NCI-H524 (cell line): ENCODE results near the gene TFAP2E.

Experiments used
- DNase-seq, 2 experiments: peaks; one replicate each; lab custom pipeline; 2025; lab: John Stamatoyannopoulos, UW

TFAP2E gene

DNA sequence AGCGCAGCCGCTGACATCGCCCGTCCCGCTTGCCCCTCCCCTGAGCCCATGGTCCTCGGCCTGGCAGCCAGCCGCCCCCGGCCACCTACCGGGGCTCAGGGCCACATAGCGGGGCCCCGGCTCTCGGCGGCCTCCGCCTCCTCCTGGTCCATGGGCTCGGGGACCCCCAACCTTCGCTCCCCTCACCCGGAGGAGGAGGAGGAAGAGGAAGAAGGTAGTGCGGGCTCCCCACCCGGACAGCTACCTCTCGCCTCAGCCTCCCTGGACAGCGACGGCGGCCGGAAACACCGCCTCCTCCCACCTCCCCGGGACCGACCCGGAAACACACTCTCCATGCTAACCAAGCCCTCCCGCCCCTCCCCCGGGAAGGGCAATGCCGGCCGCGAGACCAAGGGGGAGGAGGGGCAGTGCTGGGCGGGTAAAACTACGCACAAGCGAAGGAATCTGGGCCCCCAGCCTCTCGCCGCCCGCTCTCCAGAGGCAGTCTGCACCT lies 15.9 kb upstream of the TFAP2E start, which contains the start of gene KIAA0319L:
Gene KIAA0319L (minus strand): TSS at position 286 of the 493 bp plus-strand sequence. CDS start 2,912 bp downstream, outside the sequence.
- peak in 1 of 2 experiments; percentile 85 for DNase-seq

DNA sequence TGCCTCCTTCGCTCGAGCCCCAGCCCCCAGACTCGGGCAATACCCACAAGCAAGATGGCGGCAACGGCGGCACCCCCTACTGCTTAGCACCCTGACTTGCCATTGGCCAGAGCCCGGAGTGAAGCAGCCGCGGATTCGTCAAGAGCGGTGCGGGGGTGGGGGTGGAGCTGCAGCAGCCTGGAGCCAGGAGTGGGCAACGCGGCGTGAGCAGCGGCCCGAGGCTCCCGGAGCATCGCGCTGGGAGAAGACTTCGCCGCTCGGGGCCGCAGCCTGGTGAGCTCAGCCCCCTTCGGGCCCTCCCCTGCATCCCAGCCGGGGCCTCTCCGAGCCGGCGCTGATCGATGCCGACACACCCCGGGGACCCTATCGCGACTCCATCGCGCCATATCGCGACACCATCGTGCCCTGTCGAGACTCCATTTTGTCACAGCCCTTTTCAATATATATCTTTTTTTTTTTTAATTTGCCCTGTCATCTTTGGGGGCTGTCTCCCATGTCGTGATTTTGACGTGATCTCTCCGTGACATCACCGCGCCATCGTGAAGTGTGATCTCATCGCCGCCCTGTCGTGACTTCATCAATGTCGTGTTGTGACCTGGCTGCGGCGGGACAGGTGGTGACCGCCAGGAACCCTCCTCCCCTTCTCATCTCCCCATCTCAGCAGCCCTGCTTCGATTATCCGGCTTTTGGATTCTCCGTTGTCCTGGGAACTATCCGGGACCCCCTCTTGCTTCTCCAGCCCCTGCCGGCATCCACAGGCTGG lies 15.3 kb upstream of the TFAP2E start, which contains the start of gene NCDN:
Gene NCDN (plus strand): TSS at position 189 of the 763 bp plus-strand sequence. CDS start 392 bp downstream, at position 581.
- peak; percentile 91 to 97 for DNase-seq

DNA sequence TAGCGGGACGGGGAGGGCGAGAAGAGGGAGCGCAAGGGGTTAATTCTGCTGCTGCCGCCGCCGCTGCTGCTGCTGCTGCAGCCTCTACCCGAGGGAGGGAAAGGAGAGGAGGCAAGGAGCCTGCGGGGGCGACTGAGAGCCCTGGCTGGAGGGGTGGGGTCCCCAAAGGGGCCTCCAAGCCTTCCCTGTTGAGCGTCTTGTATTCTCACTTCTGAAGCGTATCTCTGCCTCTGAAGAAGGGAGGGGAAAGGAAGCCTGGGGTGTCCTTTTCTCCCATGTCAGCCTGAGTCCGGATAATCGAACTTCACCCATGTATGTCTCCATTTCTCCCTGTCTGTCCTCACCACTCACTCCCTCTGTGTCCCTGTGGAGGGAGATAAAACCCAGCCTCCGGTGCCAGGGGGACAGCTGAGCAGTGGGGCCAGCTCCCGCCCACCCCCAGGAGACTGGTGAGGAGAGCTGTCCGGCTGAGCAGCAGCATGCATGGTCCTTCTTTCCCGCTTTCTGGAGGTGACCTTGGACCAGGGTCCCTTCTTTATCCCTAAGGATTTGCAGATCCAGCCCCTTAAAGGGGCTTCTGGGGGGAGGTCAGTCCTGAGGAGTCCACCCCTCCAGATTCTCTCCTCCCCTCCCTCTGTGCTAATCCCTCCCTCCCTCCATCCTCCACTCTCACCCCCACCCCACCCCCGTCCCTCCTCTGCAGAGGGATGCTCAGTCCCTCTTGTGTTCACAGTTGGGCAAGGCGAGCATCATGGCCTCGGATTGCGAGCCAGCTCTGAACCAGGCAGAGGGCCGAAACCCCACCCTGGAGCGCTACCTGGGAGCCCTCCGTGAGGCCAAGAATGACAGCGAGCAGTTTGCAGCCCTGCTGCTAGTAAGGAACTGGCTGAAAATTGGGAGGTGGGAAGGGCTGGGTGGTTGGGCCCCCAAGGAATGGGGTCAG lies 14.5 kb upstream of the TFAP2E start:
- peak in 1 of 2 experiments; percentile 38 for DNase-seq

DNA sequence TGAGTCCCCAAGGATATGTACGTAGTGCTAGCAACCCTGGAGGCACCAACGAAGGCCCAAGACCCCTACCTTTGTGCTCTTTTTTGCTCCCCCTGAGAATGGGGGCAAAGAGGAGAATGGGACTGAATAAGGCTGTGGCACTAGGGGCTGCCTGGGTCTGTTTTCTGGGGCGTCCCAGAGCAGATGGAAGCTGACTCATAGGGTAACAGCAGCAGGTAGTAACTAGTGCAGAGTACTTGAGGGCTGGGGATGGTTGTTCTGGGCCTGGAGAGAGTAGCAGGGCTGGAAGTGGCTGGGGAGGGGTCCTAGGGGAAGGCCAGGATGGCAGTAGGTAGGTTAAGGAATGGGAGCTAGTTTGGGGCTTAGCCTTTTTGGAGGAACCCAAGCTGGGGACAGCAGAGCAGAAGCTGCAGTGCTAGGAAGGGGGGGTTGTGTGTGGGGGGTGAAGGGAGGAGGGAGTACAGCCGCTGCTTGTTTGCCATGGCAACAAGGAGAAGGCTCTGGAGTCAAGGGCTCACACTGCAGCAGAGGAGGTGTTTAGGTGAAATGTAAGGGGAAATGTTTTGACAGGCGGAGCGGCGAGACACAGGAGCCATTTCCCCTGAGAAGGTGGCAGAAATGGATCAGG lies 13.7 kb upstream of the TFAP2E start:
- DNase-seq: no peak

DNA sequence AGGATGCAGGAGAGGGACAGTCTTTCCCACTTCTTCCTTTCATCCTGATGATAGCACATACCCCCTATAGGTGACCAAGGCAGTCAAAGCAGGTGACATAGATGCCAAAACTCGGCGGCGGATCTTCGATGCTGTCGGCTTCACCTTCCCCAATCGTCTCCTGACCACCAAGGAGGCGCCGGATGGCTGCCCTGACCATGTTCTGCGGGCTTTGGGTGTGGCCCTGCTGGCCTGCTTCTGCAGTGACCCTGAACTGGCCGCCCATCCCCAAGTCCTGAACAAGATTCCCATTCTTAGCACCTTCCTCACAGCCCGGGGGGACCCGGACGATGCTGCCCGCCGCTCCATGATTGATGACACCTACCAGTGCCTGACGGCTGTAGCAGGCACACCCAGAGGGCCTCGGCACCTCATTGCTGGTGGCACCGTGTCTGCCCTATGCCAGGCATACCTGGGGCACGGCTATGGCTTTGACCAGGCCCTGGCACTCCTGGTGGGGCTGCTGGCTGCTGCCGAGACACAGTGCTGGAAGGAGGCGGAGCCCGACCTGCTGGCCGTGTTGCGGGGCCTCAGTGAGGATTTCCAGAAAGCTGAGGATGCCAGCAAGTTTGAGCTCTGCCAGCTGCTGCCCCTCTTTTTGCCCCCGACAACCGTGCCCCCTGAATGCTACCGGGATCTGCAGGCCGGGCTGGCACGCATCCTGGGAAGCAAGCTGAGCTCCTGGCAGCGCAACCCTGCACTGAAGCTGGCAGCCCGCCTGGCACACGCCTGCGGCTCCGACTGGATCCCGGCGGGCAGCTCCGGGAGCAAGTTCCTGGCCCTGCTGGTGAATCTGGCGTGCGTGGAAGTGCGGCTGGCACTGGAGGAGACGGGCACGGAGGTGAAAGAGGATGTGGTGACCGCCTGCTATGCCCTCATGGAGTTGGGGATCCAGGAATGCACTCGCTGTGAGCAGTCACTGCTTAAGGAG lies 12.6 kb upstream of the TFAP2E start:
- DNase-seq: no peak

DNA sequence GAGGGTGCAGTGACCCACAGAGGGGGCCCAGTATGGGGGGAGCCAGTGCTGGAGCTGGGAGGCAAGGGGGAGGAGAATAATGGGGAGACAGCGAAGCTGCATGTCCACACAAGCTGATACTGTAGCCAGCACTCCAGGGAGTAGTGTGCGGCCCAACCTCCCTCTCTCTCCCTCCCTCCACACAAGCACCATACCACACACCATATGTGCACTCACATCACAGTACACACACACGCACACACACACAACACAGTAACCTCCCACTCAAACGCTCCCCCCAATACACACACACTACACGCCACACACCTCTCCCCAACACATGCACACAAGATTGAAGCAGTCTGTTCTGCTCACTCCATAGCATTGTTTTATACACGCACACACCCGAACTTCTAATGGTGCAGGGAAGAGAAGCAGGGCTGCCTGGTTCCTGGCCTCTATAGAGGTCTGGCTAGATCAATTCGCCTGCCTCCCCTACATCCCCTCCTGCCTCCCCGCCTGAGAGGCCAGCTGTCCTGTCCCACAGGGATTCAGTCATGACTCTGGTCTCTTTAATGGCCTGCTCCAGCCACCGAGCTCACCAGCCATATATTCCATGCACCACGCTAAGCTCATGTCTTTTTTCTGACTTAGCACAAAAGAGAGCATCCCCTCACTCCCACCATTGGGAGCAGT lies 11.7 kb upstream of the TFAP2E start:
- DNase-seq: no peak

DNA sequence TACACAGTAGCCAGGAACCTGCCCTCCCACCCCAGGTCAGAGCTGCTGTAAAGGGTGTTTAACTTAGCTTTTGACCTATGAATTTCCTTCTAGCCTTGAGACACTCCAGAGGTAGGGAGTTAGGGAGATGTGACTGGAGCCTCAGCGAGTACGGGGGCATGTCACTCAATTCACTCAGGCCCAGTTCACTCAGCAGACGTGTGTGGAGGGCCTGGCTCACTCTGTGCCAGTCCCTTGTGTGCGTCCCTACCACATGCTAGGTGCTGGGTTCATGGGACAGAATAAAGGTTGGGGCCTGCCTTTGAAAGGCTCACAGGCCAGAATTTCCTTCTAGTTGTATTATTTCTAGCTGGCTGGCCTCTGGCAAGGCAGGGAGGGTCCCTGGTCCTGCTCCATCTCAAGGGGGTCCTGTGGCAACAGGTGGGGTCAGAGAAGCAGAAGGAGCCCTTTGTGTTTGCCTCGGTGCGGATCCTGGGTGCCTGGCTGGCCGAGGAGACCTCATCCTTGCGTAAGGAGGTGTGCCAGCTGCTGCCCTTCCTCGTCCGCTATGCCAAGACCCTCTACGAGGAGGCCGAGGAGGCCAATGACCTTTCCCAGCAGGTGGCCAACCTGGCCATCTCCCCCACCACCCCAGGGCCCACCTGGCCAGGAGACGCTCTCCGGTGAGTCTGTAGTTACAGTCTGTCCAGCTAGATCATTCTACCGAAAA lies 11.0 kb upstream of the TFAP2E start:
- no peak for DNase-seq

DNA sequence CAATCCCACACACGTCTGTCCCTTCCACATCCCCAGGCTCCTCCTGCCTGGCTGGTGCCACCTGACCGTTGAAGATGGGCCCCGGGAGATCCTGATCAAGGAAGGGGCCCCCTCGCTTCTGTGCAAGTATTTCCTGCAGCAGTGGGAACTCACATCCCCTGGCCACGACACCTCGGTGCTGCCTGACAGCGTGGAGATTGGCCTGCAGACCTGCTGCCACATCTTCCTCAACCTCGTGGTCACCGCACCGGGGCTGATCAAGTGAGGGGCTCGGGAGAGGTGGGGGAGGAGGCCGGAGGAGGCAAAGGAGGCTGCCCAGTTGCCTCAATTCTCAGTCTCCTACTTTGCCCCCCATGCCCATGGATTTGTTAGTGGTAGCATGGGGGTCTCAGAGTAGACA lies 9.9 kb upstream of the TFAP2E start:
- no peak for DNase-seq

DNA sequence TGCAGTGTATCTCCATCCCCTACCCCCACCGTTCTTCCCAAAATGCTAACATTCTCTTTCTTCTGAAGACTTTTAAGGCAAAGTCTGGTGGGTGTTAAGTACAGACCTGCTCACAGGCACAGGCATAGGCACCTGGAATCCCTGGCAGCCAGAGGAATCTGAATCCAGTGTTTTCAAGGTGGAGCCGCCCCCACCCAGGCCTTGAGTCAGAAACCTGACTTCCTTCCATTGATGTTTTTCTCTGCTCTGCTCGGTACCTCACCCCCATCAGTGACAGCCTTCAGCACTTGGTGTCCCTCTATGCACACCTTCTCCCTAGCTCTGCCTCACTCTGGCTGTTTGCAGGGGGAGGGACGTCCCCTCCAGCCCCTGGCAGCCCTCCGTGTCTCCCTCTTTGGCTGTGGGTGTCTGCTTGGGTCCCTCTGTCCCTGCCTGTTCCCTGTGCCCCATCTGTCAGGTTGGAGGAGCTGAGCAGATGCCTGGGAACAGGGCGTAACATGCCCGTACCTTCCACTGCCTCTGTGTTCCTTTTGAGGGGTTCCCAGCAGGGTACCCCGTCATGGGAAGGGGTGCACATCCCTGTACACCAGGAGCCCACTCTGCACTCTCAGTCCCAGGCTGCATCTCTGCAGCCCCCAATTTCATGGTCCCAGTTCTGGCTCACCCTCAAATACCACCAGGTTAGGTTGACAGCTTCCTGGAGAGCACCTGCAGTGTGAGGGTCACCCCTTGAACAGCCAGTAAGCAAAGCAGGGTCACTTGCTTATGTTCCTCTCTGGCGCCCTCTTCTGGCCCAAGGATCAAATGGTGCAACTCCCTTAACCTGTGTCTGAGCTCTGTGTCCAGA lies 8.9 kb upstream of the TFAP2E start:
- DNase-seq: peak; percentile 37 to 65

DNA sequence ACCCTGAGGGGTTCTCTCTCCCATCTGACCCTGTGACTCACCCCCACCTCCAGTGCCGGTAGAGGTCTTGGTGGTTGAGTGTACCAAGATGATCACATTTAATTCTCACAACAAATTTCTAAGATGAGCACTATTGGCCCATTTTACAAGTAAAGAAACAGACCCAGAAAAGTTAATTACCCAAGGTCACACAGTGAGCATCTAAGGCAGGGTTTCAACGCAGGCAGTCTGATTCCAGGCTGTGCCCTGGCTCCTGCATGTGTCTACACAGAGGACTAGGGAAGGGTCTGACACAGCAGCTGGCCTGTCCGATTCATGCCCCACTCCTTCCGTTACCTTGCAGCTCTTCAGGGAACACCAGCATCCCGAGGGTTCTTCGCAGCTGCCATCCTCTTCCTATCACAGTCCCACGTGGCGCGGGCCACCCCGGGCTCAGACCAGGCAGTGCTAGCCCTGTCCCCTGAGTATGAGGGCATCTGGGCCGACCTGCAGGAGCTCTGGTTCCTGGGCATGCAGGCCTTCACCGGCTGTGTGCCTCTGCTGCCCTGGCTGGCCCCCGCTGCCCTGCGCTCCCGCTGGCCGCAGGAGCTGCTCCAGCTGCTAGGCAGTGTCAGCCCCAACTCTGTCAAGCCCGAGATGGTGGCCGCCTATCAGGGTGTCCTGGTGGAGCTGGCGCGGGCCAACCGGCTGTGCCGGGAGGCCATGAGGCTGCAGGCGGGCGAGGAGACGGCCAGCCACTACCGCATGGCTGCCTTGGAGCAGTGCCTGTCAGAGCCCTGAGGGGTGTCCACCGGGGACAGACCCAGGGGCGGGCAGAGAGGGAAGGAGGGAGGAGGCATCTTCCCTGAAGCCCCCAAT lies 8.0 kb upstream of the TFAP2E start:
- no peak for DNase-seq

DNA sequence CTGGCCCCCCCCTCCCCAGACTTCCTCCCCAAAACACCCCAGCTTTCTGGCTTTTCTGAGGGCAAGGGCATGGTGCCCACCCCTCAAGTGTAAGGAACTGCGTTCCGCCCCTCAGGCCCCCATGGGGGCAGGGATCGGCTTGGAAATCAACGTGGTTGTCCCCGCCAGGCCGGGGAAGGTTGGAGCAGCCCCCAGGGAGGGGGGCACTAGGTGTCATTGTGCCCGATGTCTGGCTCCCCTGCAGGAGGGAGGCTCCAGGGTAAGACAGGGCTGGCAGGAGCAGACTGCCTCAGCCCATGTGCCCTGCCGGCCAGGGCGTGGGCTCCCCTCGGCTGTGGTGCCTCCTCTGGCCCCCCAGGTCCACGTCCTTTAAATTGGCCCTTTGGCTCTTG lies 7.4 kb upstream of the TFAP2E start:
- no peak for DNase-seq

DNA sequence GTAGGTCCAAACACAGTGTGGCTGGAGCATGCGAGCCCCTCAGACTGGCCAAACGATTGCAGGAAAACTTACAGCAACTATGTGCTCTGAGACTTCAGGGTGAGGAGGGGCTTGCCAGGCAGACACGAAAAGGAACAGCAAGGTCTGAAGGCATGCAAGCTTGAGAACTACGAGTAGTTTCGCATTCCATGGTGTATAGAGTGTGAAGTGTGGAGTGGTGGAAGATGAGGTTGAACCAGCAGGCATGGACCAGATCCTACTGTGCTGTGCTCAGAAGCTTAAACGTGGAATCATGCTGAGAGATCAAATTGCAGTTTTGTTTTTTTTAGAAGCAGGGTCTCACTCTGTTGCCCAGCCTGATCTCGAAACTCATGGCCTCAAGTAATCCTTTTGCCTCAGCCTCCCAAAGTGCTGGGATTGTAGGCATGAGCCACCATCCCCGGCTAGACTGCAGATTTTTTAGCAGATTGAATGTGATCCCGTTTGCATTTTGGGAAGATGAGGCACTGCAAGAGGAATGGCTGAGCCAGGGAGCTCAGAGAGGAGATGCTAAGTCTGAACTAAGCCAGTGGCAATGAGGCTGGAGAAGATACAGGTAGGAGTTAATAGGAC lies 5.1 kb upstream of the TFAP2E start:
- DNase-seq: no peak

DNA sequence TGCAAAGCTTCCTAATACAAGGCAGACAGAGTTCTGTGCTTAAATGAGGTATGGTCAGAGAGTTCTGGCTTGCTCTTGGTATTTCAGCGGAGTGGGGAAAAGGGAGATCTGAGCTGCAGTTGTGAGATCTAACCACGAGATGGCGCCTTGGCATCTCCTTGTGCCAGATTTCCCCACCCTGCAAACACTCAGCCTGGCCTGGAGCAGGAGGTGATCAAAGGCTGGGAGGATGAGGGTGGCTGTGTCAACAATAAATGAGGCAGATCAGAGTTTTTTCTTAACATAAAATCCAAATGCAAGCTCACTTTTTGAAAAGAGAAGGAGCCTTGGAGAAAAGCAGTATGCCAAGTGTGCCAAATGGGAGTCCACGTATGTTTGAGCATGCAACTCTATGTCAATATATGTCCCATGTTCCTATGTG lies 4.1 kb upstream of the TFAP2E start:
- peak; percentile 18 to 69 for DNase-seq

DNA sequence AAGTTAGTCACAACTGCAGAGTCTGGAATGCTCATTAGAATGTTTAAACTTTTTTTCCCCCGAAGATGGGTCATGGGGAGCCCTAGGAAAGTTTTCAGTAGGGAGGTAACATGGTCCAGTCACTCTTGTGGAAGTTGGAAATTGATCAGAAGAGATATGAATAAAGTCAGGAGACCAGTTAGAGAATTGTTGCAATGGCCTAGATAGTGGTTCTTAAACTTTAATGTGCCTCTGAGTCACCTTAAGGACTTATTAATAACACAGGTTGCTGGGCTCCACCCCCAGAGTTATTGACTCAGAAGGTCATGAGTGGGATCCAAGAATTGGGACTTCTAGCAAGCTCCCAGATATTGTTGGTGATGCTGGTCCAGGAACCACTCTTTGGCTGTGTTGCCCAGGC lies 3.2 kb upstream of the TFAP2E start:
- no peak for DNase-seq

DNA sequence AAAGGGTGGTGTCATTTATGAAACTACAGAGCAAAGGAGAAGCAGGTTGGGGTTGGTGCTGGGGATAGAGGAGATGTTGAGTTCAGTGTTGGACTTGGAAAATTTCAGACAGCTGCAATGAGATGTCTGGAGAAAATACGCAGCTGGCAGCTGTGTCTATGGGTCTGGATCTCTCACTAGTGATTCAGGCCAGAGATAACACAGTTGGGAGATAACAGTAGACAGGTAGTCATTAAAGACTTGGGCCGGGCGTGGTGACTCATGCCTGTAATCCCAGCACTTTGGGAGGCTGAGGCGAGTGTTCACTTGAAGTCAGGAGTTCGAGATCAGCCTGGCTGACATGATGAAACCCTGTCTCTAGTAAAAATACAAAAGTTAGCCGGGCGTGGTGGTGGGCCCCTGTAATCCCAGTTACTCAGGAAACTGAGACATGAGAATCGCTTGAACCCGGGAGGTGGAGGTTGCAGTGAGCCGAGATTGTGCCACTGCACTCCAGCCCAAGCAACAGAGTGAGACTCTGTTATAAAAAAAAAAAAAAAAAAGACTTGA lies 2.5 kb upstream of the TFAP2E start:
- DNase-seq: no peak

DNA sequence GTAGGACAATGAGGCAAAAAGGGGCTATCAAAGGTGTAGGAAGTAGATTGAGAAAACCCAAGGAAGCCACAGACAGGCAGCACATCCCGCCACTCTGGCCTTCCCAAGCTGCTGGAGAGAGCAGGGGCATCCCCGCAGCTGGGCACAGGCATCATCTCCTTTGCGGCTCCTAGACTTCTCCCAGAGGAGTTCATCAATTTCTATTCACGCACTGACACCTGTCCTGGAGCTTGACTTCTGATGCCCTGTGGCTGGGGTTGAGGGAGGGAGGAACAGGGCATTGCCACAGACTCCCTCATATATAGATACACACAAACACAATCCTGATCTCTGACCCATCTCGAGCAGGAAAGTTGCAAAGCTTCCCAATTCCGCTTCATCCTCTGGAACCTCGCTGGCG lies 1.9 kb upstream of the TFAP2E start:
- no peak for DNase-seq

DNA sequence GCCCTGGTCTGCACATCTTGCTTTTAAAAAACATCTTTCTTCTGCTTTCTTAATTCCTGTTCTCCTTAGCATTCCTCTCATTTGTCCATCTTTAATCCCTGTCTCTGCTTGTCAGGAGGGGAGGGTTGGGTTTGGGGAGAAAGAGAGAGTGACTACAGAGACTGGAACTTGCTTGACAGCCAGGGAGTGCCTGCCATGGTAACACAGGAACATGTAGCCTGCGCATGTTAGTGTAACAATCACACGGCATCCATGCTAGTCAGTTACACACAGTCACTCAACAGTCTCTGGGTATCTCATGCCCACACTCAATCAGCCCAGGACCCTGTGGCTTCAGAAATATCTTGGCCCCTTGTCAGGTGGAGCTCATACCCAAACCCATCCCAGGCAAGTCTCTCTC lies 818 bp upstream of the TFAP2E start:
- no peak for DNase-seq
